GM15510 (cell line): ENCODE results near the gene MCTP2.

ENCODE experiments used
- POLR2A ChIP-seq: IDR thresholded peaks from 3 replicates; pipeline ENCODE4 v1.6.1; 2011; ENCODE audit warnings: borderline replicate concordance; ENCODE audit not compliant: insufficient read length; ENCODE audit errors: extremely low read depth

Gene MCTP2

GRCh38 chr15:94395640-94396039, 164.3 kb downstream of the MCTP2 start:
- TF ChIP-seq POLR2A: no peak

GRCh38 chr15:94397337-94397736, 166.0 kb downstream of the MCTP2 start:
- no peak for TF ChIP-seq POLR2A

- TF ChIP-seq POLR2A: no peak
Observed at GRCh38 chr15:94398001-94398400, 166.6 kb downstream of the MCTP2 start.

- TF ChIP-seq POLR2A: no peak
Observed at GRCh38 chr15:94400526-94401298, 169.4 kb downstream of the MCTP2 start.

GRCh38 chr15:94403331-94403730, 172.0 kb downstream of the MCTP2 start:
- no peak for TF ChIP-seq POLR2A

- no peak for TF ChIP-seq POLR2A
Observed at GRCh38 chr15:94404733-94405283, 173.4 kb downstream of the MCTP2 start.

GRCh38 chr15:94411285-94411684, 179.9 kb downstream of the MCTP2 start:
- TF ChIP-seq POLR2A: no peak

GRCh38 chr15:94411846-94412245, 180.5 kb downstream of the MCTP2 start:
- TF ChIP-seq POLR2A: no peak

GRCh38 chr15:94412979-94413746, 181.8 kb downstream of the MCTP2 start:
- no peak for TF ChIP-seq POLR2A

- no peak for TF ChIP-seq POLR2A
Observed at GRCh38 chr15:94414916-94415315, 183.6 kb downstream of the MCTP2 start.

- no peak for TF ChIP-seq POLR2A
Observed at GRCh38 chr15:94416267-94416666, 184.9 kb downstream of the MCTP2 start.

GRCh38 chr15:94416820-94417219, 185.5 kb downstream of the MCTP2 start:
- no peak for TF ChIP-seq POLR2A

- no peak for TF ChIP-seq POLR2A
Observed at GRCh38 chr15:94417501-94418293, 186.3 kb downstream of the MCTP2 start.

- TF ChIP-seq POLR2A: no peak
Observed at GRCh38 chr15:94421706-94422105, 190.3 kb downstream of the MCTP2 start.

- TF ChIP-seq POLR2A: no peak
Observed at GRCh38 chr15:94432279-94432678, 200.9 kb downstream of the MCTP2 start.
